ENCODE data around the gene ANKEF1.
"Not testable (repeated sequence)": the region's sequence is repeated elsewhere in the genome, so short reads cannot be mapped to it uniquely, and the experiment has no call there.

Gene ANKEF1

GRCh38 chr20:10033905-10034650 is 709 bp upstream of the ANKEF1 start:
- no peak for DNase-seq

GRCh38 chr20:10036321-10036720 is 1.5 kb downstream of the ANKEF1 start:
- DNase-seq, result not testable (repeated sequence)

- peak; percentile 13 to 62 (median 47) for DNase-seq
Measured at GRCh38 chr20:10040070-10040975, 5.5 kb downstream of the ANKEF1 start.

GRCh38 chr20:10042086-10042485 is 7.3 kb downstream of the ANKEF1 start:
- DNase-seq, result no peak

GRCh38 chr20:10047427-10047826 is 12.6 kb downstream of the ANKEF1 start:
- DNase-seq, result peak in 3 of 4 experiments; percentile 22 to 30 (median 30)

GRCh38 chr20:10051185-10051584 is 16.4 kb downstream of the ANKEF1 start:
- DNase-seq, result no peak

- DNase-seq, result no peak
Measured at GRCh38 chr20:10059006-10059405, 24.2 kb downstream of the ANKEF1 start.

- no peak for DNase-seq
Measured at GRCh38 chr20:10060226-10060625, 25.4 kb downstream of the ANKEF1 start.

- DNase-seq, result no peak
Measured at GRCh38 chr20:10061641-10062040, 26.9 kb downstream of the ANKEF1 start.

GRCh38 chr20:10063482-10063881 is 28.7 kb downstream of the ANKEF1 start:
- DNase-seq, result no peak

GRCh38 chr20:10064611-10065010 is 29.8 kb downstream of the ANKEF1 start:
- DNase-seq, result no peak

GRCh38 chr20:10065154-10065833 is 30.5 kb downstream of the ANKEF1 start:
- no peak for DNase-seq

- DNase-seq, result no peak
Measured at GRCh38 chr20:10067321-10067720, 32.5 kb downstream of the ANKEF1 start.

- DNase-seq, result peak; percentile 47 to 77 (median 56)
Measured at GRCh38 chr20:10074513-10074912, 39.7 kb downstream of the ANKEF1 start.

- DNase-seq, result no peak
Measured at GRCh38 chr20:10075606-10076005, 40.8 kb downstream of the ANKEF1 start.

GRCh38 chr20:10076126-10077080 is 41.6 kb downstream of the ANKEF1 start:
- DNase-seq, result no peak

- peak in 3 of 4 experiments; percentile 2 to 27 (median 14) for DNase-seq
Measured at GRCh38 chr20:10077081-10077471, 42.3 kb downstream of the ANKEF1 start.

GRCh38 chr20:10077886-10078285 is 43.1 kb downstream of the ANKEF1 start:
- no peak for DNase-seq

GRCh38 chr20:10078403-10078802 is 43.6 kb downstream of the ANKEF1 start:
- DNase-seq, result no peak

- DNase-seq, result no peak
Measured at GRCh38 chr20:10079964-10080363, 45.2 kb downstream of the ANKEF1 start.

GRCh38 chr20:10080574-10080973 is 45.8 kb downstream of the ANKEF1 start:
- no peak for DNase-seq

Data from suppressor macrophage (primary cell).